HUDEP-2 (cell line): ENCODE results near the gene ASB7.
A peak's percentile ranks its signal among the peaks of the same experiment; 100 is the strongest.

ENCODE experiments used
- DNase-seq, 76 experiments: peaks; one replicate each; lab custom pipeline; 2025; ENCODE audit not compliant: unreplicated experiment in 76 of 76; lab: John Stamatoyannopoulos, UW

The ASB7 gene

GRCh38 chr15:100682468-100682867 is 80.1 kb downstream of the ASB7 start:
- DNase-seq = no peak

DNA sequence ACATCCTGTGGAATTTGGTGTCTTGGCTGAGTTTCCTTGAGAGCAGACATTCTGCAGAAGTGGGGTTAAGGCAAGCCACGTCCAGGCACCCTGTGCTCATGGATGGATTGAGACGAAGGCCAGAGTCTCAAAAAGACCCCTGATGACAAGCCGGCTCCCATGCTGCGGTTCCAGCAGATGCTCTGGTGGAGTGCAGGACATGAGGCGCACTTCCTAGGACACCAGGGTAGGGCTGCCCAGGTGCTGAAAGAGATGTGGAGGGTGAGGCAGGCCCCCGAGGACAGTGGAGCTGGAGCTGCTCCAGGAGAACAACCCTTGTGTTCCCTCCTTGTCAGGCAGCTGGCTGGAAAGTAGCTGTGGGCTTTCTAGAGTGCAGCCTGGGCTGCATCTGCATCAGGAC is 81.0 kb downstream of the ASB7 start:
- no peak for DNase-seq

- no peak for DNase-seq
Measured at GRCh38 chr15:100684591-100684990, 82.2 kb downstream of the ASB7 start.

DNA sequence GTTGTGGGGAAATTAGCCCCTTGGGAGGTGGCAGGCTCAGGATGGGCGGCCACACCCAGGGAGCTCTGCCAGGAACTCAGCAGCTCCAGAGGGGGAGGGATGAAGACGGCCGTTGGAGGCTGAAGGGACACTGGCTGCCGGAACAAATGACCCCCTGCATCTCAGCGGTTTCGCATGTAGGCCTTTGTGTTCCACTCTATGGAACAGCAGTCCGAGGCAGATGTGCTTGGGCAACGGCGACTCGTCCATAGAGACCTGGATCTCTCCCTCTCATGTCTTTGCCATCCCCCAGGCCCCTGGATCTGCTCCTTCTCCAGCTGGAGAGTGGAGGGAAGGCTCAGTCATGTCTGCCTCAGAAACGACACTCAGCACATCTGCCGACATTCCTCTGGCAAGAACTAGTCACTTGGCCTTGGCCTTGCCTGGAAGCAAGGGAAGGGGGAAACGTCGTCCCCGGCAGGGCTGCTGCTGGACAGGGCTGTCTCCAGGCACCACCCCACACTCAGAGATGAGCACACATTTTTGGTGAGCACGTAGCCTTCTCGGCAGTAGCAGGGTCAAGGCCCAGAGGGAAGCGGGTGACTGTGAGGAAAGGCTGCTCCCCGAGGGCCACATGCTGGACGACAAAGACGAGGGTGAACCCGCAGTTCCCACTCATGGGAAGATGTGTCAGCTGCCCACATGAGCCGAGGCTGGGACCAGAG is 83.8 kb downstream of the ASB7 start:
- DNase-seq = no peak

DNA sequence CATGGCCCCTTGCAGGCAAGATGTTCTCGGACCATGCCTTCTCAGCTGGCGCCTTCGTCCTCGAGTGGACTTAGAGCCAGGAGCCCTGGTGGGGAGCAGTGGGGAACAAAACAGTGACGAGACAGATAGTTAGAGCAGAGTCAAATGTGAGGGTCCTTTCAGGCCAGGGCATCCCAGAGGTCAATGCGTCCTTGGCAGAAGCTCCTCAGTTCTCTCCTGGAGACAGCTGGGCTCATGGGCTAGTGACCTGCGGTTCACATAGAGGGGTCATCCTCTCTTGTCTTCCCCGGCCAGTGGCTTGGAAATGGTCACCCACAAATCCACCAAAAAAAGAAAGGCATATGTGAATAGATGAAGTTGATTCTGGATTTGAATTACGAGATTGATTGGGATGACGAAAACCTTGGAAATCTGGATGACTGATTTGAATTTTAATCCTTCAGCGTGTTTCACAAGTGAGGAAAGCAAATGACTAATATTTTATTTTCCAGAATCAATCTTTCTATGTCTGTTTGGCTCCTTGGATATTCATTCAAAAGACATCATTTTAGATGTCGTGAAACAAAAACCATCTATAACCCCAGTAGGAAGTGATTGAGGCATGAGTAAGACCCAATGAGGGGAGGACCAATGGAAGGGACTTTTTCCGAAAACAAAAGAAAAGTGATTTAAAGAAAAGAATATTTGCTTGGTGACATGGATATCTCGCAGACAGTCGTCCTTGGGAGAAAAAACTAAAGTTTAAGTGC is 84.5 kb downstream of the ASB7 start:
- no peak for DNase-seq

DNA sequence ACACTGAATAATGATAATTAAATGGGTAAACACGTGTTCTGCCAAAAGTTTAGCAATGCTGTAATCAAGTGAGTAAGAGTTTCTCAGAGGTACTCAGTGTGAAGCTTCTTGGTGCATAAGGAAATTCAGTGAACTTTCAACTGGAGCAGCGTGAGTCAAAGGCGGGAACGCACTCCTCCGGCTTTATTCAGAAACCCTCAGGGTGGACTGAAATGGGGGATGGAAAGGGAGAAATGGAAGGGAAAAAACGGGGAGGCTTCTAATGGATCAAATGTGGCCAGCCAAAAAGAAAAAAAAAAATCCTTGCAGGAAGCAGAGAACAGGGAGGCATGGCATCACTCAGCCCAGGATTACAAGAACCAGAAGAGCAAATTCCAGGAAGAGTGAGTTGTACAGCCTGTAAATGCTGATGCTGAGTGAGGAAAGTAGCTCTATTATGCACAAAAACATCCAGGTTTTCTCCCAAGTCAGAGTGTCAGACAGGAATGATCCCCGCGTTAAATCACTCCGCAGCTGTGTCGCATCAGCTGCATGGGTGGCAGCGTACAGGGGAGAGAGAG is 85.3 kb downstream of the ASB7 start:
- DNase-seq = no peak

DNA sequence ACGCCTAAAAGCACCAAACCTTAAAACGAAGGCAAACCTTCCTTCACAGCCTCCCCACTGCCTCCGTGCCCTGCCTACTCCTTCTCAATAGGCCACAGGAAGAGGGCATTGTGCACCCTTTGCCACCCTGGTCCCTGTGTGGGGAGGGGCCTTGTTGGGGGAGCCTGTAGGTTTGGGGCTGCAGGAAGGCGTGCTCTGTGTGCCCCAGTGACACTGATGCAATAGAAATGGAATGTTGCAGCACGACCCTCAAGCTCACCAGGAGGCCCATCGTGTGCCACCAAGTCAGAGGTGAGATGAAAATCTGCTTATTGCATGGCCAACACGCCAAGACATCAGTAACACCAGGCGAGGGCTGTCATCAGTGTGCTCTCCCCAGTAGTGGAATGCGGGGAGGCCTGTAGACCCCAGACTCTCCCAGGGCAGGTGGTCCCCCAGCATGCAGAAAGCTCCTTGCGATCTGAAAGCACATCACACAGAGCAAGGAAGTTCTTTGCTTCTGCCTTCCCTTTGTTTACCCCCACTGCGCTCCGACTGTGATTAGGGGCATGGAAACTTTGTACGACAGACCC is 86.2 kb downstream of the ASB7 start:
- DNase-seq = no peak

DNA sequence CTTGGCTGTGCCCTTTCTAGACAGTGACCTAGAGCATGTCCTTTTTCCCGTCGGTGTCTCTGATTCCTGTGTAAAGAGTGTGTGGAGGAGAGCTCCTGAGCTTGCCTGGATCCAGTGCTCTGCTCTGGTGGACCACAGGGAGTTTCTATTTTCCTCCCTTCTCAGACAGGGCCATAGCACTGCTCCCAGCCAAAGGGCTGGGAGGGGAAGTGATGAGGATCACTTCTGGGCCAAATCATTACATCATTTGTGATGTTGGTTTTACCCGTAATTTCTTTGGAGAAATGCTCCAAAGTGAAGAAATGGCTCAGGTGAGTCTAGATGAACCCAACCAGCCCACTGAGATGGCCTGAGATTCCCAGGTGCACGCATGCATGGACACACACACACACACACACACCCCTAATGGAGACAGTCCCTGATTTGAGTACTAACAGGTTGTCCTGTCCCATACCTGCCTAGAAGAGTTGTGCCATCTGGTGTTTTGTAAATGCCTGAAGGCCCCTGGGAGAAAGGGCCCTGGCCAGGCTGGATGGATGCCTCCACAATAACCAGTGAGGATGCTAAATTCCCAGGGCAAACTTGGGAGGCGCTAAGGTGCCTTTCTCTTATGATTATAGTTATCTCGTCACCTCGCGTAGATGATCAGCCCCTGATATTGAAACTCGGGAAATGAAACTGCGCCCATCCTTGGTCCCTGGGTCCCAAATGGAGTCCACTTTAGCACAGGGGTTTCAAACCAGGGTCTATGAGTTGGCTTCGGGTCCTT is 86.9 kb downstream of the ASB7 start:
- DNase-seq = no peak

DNA sequence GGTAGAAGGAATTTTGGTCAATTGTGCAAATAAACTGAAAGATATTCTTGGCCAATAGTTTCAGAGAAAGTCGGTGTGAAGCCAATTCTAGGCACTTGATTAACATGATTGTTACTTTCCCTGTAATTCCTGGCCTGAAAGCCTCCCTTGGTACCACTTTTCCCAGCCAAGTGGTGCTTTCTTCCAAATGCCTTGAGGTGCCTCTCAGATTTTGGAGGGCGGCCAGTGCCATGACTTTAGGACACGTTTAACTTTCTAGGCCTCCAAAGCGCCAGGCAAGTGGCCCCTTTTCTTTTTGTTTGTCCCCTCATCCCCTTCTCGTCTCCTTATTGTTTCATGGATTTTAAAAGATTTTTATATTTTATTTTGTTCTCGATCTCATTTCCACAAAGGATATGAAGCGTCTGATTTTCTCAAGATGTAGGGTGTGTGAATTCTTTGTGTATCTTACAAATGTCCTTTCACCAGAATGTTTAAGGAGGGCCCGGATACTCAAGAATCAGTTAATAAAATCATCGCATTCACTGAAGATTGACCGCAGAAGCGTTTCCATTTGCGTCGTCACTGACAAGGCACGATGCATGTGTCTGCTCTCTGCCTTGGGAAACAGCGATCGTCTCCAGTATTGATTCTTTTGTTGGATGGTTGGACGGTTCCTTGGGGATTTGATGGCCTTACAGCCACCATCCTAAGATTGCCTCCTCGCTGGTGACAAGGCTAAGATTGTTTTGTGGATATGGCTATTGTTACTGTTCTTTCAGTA is 87.8 kb downstream of the ASB7 start:
- DNase-seq = peak in 1 of 76 experiments; percentile 2

- DNase-seq = no peak
Measured at GRCh38 chr15:100690795-100691158, 88.4 kb downstream of the ASB7 start.

GRCh38 chr15:100691321-100691720 is 88.9 kb downstream of the ASB7 start:
- no peak for DNase-seq

DNA sequence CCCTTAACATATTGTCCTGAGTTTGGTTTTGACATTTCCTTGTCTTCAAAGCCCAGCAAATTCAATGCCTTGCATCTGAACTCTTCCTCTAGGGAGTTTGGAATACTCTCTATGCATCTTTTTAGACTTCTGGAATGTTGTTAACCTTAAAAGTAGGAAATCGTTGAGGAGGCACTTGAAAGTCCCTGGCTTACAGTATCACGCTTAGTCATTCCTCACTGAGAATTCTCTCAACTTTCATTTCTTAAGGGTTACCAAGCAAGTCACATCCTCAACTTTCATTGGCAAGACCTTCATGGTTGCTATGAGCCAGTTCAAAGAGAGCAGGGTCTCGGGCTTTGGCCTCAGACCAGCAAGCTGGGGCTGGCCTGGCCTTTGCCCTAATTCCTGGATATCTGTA is 89.9 kb downstream of the ASB7 start:
- no peak for DNase-seq

DNA sequence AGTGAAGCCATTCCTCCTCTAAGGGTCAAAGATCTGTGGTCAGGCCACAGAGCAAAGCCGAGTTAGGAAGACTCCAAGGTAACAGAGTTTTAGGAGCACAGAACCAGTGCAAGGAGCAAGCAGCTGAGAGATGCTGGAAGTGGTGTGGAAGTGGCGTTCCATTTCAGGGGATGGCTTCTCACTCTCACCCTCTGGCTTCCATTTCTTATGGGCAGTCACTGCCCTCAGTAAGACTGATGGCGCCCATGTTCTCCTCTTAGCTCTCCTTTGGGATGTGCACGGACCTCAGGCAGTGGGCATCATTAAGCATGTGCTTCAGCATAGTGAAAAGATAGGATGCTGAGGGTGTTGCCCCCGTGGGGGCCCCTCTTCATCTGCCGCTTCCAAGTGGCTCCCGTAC is 90.3 kb downstream of the ASB7 start:
- no peak for DNase-seq

- no peak for DNase-seq
Measured at GRCh38 chr15:100693451-100693850, 91.1 kb downstream of the ASB7 start.

DNA sequence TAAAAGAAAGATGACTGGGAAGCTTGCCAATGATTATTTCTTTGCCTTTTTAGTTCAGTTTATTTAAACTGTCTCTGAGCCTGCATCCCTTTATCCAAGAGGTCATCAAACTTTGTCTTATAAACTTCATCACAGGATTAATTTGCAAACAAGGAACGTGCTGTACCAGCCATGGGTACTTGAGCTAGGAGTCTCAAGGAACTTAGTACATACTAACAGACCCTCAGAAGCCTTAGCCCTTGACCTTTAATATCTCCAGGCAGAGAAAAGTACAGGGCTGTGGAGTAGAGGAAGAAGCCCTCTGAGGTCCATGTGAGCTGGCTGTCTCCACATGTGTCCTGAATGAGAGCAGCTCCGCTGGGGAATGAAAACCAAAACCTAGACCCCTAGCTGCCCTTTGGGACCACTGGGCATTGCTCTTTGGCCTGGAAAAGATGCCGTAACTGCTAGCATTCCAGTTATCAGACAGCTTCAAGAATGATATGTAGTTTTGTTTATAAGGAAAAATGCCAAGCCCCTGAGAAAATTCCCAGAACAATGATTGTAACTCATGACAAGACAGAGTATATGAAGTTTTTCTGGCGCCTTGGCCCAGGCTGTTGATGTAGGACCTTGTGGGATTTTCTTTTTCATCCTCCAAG is 92.1 kb downstream of the ASB7 start:
- DNase-seq = no peak

DNA sequence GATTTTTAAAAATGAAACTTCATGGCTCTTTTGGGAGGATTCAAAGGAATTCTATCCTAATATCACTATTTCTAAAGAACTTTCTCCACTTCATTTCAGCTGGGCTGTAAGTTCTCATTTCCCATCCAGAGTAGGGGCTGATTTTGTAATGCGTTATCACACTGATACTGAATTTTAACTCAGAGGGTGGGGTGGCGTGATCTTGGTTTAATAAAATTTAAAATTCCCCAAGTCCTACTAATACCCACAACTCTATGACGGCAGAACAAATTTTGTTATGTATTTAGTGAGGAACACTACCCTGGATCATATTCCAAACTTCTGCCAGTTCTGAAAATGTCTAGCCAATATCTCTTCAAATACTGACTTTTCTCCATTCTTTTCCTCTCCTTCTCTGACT is 92.7 kb downstream of the ASB7 start:
- DNase-seq = no peak

DNA sequence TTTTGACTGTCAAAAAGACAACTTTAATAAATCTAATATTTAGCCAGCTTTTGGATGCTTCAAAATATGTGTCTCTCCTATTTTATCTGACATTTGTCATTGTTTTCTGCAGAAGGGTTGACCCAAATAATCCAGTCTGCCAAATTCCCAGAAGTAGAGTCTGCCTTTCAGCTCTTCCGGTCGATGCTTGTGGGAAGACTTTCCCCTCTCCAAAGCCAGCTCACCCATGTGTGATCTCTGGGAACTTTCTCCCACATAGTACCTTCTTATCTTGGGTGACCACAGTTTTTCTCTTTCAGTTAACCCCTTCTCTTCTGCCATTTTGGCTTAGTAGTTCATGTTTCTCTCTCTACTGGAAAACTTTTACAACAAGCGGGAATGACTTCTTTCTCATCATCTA is 94.1 kb downstream of the ASB7 start:
- DNase-seq = no peak
